HG03442 (cell line): ENCODE data around the gene CD44.
"Not testable (repeated sequence)": the region's sequence is repeated elsewhere in the genome, so short reads cannot be mapped to it uniquely, and the experiment has no call there.

ENCODE experiments used
- ATAC-seq: cut with Tn5 transposase; IDR thresholded peaks from one replicate; pipeline ENCODE4 v1.9.1; 2021; ENCODE audit warnings: mild to moderate bottlenecking, moderate library complexity; ENCODE audit not compliant: unreplicated experiment

The CD44 gene

DNA sequence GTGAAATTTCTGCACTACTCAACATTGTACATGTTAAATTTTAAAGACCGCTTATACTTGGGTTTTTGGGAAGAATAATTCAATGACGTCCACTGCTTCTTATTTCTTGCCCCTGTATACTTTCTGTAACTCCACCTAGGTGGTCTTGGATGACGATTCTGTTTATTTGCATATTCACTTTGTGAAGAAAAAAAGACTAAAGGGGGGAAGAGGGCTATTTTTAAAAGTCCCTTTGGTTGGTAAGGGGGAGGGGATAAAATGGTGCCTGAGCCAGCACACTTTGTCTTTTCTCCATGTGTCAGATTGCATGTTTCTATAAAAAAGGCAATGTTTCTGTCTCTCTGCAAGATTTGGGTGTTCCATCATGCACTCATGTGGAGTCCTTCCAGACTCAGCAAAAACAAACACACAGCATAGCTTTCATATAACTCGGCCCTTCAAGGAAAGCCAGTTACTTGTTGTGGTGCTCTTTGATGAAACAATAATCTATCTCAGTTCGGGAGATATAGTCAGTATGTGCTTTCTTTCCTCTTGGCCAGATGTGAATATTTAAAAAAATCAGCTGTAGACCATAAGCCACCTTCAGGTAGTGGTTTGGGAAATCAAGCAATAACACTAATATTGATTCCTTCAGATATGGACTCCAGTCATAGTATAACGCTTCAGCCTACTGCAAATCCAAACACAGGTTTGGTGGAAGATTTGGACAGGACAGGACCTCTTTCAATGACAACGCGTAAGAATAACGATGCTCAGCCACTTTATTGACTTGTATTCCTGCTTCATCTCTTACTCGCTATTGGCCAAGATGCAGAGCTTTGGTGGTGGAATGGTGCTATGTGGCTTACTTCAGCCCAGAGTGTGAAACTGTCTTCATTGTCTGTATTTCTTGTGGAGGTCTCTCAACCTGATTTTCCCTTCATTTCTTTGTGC, 68.8 kb downstream of the CD44 start:
- no peak for ATAC-seq

DNA sequence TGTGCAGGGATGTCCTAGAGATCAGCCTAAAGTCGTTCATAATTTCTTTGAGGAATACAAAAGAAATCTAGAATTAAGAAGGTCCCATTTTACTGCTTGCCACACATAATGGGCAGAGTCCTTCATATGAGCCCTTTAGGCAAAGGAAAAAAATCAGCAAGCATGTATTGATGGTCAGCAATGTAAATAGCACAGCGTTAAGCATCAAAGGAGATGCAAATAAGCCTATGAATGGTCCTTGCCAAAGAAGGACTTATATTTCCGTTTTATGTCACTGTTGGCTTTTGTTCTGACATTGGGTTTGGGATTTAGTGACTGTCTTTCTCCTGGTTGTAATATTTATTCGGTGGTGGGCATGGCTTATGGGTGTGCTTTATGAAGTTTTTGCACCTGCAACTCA, 69.8 kb downstream of the CD44 start:
- ATAC-seq, result no peak

DNA sequence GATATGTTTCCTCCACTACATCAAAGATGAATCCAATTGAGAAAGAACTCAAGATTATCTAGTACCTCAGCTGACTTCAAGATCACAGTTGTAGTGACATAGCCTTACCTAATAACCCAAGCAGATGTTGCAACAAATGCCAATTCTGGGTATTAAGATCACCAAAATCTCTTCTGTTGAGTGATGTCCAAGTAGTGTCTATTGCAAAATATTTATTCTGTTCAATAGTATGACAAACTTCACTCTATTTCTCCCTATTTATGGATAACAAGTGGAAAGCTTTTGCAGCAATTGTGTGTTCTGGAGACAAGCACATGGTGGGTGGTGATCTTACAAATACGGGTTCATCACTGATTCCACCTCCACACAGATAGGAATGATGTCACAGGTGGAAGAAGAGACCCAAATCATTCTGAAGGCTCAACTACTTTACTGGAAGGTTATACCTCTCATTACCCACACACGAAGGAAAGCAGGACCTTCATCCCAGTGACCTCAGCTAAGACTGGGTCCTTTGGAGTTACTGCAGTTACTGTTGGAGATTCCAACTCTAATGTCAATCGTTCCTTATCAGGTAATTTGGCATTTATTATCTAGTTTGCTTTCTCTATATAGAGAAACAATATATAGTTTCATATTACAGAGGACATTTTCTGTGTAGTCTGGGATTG, 72.0 kb downstream of the CD44 start:
- no peak for ATAC-seq

DNA sequence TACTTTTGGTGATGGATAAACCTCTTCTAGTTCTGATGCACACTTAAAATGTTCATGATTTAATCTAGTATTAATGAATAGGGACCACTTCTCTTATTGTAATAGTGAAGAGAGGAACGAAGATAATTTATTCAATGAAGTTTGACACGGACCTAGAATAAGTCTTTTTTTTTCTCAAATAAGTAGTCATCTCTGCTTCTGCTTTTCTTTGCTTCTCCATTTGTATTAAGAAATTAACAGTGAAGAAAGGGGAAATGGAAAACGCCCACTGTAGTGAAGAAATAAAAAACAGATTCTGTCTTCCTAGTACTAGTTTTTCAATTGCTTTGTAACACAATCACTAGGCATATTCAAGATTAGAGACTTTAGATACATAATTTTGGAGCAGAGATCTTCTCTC, 73.0 kb downstream of the CD44 start:
- no peak for ATAC-seq

DNA sequence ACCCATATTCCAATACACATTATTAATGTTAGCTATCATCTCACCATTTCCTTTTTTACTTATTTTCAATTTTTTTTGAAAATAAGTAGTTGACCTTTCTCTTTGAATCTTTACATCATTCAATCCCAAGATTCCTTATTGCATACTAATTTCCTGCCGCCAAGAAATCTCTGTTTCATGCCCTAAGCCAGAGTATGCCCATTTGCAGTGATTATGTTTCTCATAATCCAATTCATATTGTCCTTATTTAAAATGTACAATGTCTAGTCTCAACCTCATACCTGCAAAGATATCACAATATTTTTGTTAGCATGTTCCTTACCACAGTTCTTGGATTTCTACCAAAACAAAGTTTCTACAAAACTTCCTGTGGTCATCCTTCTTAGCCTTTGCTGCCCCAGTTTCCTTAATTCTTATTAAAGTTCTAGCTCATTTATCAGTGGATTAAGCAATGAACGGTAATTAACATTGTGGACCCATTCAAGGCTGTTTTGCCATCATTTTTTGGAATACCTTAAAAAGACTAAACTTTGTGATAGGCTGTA, 75.3 kb downstream of the CD44 start:
- ATAC-seq, result no peak

DNA sequence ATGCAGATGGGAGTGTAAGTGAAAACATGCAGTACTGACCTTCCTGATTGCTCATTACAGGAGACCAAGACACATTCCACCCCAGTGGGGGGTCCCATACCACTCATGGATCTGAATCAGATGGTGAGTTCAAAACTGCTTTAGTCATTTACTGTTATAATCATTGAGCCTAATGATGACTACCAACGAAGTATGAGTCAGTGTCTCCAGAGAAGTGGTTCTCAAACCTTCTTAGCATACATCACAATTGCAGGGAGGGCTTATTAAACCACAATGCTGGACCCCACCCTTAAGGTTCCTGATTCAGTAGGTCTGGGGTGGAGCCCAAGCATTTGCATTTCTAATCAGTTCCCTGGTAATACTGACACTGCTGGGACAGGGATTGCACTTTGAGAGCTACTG, 75.8 kb downstream of the CD44 start:
- no peak for ATAC-seq

DNA sequence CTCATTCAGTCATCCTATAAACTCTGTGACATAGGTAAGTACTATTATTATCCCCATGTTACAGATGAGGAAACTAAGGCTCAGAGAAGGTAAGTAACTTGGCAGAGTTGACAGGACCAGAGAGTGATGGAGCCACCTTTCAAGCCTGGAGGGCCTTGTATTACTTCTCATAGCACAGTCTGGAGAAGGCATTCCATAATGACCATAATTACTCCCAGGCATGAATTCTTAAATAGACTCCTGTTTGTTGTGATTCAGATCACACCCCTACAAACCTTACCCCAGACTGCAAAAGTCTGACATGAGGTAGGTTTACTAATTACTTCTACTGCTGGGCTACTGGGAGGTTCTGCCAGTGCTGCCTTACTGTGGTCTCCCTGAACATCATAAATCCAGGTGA, 77.0 kb downstream of the CD44 start:
- no peak for ATAC-seq

DNA sequence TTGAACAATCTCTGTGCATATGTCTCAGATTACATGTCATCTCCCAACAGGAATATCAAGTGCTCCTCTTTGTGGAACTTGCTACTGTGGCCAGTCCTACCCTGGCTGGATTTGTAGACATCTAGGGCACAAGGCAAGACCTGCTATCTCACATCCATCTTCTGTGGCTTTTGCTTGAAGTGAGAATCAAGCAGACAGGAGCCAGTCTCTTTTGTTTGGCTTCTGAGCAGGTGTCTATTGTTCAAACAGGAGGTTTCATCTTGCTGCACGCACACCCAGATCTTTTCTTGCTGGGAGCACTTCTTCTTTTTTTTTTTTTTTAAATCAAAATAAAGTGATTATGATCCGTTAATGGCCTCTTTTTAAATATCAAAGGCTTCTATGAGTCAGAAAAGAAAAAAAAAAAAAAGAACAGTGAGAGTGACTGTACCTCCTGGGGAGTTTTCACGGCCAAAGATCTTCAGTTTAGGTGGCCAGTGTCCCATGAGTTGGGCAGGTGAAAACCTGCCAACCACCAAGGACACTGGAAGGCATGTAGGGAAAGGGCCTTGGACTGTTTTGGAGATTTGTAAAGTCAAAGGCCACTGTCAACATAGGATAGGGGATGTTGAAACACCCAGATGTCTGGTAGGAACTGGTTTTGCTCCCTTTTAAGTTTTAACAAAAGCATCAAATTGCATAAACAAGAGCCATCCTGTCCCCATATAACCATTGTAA, 78.1 kb downstream of the CD44 start:
- ATAC-seq, result no peak

DNA sequence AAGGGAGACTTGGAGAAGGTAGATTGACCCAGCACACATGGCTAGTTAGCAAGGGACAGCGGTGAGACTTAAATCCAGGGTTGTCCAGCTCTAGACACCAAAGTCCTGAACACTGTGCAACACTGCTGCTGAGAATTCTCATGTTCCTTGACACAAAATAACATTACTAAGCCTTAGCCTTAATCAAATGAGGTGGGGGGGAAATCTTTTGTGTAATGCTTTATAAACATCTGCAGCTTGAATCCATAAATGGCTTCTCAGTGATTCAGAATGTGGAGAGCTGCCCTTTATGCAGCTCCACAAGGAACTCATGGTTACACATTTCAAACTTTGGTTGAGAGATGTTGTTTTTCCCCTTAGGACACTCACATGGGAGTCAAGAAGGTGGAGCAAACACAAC, 80.0 kb downstream of the CD44 start:
- no peak for ATAC-seq

DNA sequence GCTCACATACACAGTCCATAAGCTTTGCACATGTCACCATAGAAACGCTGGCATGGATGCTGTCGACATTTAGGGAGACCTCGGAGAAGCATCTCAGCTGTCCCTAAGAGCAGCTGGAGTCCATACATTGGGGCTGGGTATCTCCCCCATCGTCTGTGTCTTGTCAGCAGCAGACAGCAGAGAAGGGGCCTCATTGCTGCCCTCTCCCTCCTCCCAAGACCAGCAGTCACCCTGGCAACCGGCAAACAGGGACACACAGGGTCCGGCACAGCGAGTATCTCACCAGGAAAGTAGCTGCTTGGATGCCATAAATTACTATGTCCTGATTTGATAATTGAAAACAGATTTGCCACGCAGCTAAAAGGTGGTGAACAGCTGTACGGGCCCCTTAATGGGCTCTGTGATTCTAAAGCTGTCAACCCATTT, 84.4 kb downstream of the CD44 start:
- ATAC-seq, result no peak

DNA sequence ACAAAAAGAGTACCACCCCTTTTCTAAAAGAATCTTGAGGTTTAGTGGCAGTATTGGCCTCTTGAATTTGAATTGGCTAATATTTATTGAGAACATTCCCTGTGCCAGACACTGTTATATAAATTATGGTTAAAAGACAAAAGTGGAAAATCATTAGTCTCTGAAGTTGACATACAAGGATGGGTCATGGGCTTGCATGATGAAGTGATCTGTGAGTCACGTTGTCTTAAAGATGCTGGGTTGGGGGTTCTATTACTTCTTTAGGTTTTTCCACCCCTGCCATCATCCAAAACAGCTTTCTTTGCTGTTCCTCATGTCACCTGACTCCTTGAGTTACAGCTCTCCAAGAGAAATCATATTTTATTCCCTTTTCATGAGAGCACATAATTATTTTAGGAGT, 85.0 kb downstream of the CD44 start:
- ATAC-seq, result no peak

DNA sequence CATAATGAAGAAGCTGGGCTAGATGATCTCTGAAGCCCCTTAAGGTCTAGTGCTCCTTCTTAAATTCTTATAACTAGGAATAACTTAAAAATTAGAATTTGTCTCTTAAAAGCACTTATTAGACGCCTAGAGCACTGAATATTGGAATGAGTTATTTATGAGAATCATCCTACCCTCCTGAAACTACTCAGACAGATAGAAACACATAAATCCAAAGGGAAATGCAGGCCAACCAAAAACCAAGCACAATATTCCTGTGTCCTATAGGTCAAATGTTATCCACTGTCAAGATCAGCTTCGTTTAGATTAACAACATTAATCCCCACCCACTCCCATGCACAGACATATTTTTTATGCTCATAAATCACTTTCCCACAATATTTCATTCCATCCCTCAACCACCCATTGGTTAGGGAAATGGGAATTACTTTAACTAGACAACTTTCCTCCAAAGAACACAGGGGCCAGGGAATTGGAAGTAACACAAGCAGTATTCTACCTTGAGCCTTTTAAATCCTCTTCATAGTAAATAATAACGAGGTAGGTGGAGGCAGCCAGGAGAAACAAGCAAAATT, 87.1 kb downstream of the CD44 start:
- ATAC-seq, result no peak

DNA sequence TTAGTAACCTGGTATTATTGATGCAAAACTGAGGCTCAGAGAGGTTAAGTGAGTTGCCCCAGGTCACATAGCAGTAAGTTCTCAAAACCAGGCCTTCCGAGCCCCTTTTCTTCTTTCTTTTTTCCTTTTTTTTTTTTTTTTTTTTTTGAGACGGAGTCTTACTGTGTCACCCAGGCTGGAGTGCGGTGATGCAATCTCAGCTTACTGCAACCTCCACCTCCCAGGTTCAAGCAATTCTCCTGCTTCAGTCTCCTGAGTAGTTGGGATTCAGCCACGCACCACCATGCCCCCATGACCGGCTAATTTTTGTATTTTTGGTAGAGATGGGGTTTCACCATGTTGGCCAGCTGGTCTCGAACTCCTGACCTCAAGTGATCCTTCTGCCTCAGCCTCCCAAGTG, 87.8 kb downstream of the CD44 start:
- not testable (repeated sequence) for ATAC-seq

DNA sequence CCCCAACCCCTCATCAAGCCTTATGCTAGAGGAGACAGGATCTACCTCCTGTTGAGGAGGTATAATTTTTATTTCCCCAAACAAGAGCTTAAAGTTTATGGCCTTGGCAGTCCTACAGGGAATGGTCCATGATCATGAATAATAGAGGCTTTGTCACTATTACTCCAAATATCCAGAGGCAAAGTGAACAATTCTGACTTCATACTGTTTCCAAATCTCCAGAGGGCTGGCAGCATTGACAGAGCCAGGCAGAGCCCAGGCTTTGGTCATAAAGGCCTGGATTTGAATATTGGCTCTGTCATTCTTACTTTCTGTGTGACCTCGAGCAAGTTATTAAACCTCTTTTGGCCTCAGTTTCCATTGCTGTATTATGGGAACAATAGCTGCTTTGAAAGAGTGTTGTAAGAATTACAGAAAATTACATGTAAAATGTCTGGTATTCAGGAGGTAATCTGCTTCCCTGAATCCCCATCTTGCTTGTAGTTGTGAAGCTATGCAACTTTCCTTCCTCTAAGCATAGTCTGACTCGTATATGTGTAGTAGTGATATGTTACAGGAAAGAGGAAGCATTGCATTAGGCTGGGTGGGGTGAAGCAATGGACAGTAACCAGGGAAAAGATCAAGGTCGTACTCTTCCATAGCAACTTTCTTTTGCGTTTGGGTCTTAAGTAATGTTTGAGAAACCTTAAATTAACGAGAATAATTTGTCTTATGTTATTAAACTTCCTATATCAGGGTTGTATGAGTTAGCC, 88.8 kb downstream of the CD44 start:
- ATAC-seq, result no peak

DNA sequence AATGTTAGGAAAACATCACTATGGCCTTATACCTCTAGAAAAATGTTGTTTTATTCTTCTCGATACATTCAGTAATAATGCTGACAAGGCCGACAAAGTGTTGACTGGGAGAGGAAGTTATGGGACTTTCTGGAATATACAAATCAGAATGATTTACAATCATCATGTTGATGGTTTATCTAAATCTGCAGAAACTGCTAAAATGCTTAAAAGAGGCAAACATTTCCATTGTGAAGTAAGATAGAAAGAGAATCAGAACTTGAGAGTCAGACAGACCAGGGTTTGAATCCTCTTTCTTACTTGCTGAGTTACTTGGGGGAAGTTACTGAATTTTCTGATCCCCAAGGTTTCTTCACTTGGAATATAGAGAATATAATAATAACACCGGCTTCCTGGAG, 89.4 kb downstream of the CD44 start:
- ATAC-seq, result no peak

DNA sequence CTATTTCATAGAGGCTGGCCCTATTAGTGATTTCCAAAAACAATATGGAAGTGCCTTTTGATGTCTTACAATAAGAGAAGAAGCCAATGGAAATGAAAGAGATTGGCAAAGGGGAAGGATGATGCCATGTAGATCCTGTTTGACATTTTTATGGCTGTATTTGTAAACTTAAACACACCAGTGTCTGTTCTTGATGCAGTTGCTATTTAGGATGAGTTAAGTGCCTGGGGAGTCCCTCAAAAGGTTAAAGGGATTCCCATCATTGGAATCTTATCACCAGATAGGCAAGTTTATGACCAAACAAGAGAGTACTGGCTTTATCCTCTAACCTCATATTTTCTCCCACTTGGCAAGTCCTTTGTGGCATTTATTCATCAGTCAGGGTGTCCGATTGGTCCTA, 91.4 kb downstream of the CD44 start:
- ATAC-seq, result no peak

DNA sequence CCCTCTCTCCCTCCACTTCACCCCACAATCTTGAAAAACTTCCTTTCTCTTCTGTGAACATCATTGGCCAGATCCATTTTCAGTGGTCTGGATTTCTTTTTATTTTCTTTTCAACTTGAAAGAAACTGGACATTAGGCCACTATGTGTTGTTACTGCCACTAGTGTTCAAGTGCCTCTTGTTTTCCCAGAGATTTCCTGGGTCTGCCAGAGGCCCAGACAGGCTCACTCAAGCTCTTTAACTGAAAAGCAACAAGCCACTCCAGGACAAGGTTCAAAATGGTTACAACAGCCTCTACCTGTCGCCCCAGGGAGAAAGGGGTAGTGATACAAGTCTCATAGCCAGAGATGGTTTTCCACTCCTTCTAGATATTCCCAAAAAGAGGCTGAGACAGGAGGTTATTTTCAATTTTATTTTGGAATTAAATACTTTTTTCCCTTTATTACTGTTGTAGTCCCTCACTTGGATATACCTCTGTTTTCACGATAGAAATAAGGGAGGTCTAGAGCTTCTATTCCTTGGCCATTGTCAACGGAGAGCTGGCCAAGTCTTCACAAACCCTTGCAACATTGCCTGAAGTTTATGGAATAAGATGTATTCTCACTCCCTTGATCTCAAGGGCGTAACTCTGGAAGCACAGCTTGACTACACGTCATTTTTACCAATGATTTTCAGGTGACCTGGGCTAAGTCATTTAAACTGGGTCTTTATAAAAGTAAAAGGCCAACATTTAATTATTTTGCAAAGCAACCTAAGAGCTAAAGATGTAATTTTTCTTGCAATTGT, 92.3 kb downstream of the CD44 start:
- no peak for ATAC-seq

DNA sequence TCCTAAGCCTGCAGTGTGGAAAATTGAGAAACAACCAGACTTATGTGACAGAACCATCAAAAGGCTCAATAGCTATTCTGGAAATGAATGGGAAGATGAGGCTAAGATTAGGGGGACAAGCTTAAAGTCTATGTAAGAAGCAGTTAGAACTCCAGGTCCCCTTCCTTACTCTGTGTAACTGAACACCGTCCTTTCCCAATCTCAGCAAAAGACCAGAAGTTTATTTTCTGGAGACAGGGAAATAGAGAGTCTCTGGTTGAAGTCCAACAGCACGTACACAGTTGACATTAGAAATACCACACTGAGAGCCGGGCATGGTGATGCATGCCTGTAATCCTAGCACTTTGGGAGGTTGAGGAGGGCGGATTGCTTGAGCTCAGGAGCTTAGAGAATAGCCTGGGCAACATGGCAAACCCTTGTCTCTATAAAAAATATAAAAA, 93.9 kb downstream of the CD44 start:
- no peak for ATAC-seq

DNA sequence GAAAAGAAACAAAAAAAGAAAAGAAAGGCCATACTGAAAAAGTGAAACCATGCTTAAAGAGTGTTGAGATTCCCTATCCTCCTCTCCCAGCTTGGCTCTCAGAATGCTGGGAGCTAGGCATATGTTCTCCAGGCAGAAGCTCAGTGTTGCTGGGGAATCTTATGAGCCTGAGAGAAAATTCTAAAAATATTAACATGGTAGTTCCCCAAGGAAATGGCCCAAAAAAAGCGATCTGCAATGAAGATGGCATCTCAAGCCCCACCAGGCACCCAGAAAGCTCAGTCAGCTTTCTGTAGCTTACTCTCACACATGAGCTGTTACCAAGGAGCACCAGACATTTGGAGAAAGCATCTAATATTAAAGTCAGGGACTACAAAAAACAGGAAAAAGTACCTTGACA, 94.5 kb downstream of the CD44 start:
- ATAC-seq, result no peak
